Loucy (cell line): ENCODE results near the gene ULBP2.
A peak's percentile ranks its signal among the peaks of the same experiment; 100 is the strongest.
"Not testable (repeated sequence)": the region's sequence is repeated elsewhere in the genome, so short reads cannot be mapped to it uniquely, and the experiment has no call there.

ENCODE experiments used
- H2AFZ ChIP-seq: fragments of 200-600 bp; sonication (generic); 2 replicates; pipeline ENCODE4 v1.6.0; 2016; ENCODE audit warnings: antibody characterized with exemption, mild to moderate bottlenecking, low read length, moderate library complexity
- H3F3A ChIP-seq: fragments of 200-600 bp; 2 replicates; pipeline ENCODE4 v1.6.0; 2016; ENCODE audit warnings: antibody characterized with exemption, low read depth, mild to moderate bottlenecking
- H3K27me3 ChIP-seq: fragments of 200-600 bp; sonication (generic); 2 replicates; pipeline ENCODE4 v1.6.1; 2014; ENCODE audit warnings: low read length, mild to moderate bottlenecking; ENCODE audit not compliant: insufficient read depth, poor library complexity, severe bottlenecking
- H3K36me3 ChIP-seq: fragments of 200-600 bp; sonication (generic); 2 replicates; pipeline ENCODE4 v1.6.1; 2016; ENCODE audit warnings: low read length; ENCODE audit not compliant: insufficient read depth
- H3K4me1 ChIP-seq: fragments of 200-600 bp; sonication (generic); 2 replicates; pipeline ENCODE4 v1.5.1; 2014; ENCODE audit warnings: low read length, mild to moderate bottlenecking; ENCODE audit not compliant: insufficient read depth, poor library complexity, severe bottlenecking
- H3K4me2 ChIP-seq: fragments of 200-600 bp; sonication (generic); 2 replicates; pipeline ENCODE4 v1.6.0; 2014; ENCODE audit warnings: antibody characterized with exemption, low read length, low read depth, mild to moderate bottlenecking; ENCODE audit not compliant: poor library complexity, severe bottlenecking
- H3K4me3 ChIP-seq: fragments of 200-600 bp; sonication (generic); 2 replicates; pipeline ENCODE4 v1.5.1; 2014; ENCODE audit warnings: low read length, mild to moderate bottlenecking, mixed read lengths; ENCODE audit not compliant: poor library complexity, severe bottlenecking
- H3K79me2 ChIP-seq: fragments of 200-600 bp; sonication (generic); 2 replicates; pipeline ENCODE4 v1.6.1; 2014; ENCODE audit warnings: low read length; ENCODE audit not compliant: insufficient read depth
- H3K9ac ChIP-seq: fragments of 200-600 bp; sonication (generic); 2 replicates; pipeline ENCODE4 v1.6.0; 2014; ENCODE audit warnings: mild to moderate bottlenecking, low read depth, low read length, moderate library complexity; ENCODE audit not compliant: poor library complexity, severe bottlenecking
- H3K9me2 ChIP-seq: fragments of 200-600 bp; sonication (generic); replicated peaks from 2 replicates; pipeline ENCODE4 v1.6.1; 2016; ENCODE audit warnings: low read depth, low read length, mixed read lengths
- H3K9me3 ChIP-seq: fragments of 200-600 bp; sonication (generic); 2 replicates; pipeline ENCODE4 v1.6.1; 2014; ENCODE audit warnings: mild to moderate bottlenecking, antibody characterized with exemption, low read length, low read depth; ENCODE audit not compliant: insufficient read depth
- H4K20me1 ChIP-seq: fragments of 200-600 bp; sonication (generic); 2 replicates; pipeline ENCODE4 v1.6.0; 2014; ENCODE audit warnings: antibody characterized with exemption, low read length, mild to moderate bottlenecking; ENCODE audit not compliant: insufficient read depth, poor library complexity, severe bottlenecking
- CTCF ChIP-seq: fragments of 200-600 bp; sonication (generic); conservative IDR thresholded peaks from 2 replicates; pipeline ENCODE4 v1.5.1; 2014; ENCODE audit warnings: mild to moderate bottlenecking, antibody characterized with exemption, low read length
- EZH2phosphoT487 ChIP-seq: fragments of 200-600 bp; IDR thresholded peaks from 2 replicates; pipeline ENCODE4 v1.6.1; 2018; ENCODE audit warnings: antibody characterized with exemption, mild to moderate bottlenecking, moderate library complexity, borderline replicate concordance

ULBP2 gene

GRCh38 chr6:149925253-149925973 is 16.4 kb upstream of the ULBP2 start:
- no peak for TF ChIP-seq CTCF
- TF ChIP-seq EZH2phosphoT487 = no peak
- Histone ChIP-seq H3K79me2 (no peaks in the 10 kb centered on the region), H3K4me1 (peaks cover 8% of the 10 kb centered on the region), H2AFZ (peak overlapping the region; percentile 75), H4K20me1 (no peaks in the 10 kb centered on the region), H3K9me3 (no peaks in the 10 kb centered on the region), H3K4me2 (peak overlapping the region; percentile 76), H3K36me3 (no peaks in the 10 kb centered on the region), H3K9me2 (no peaks in the 10 kb centered on the region), H3K4me3 (peak overlapping the region; percentile 68), H3K9ac (peak overlapping the region; percentile 58), H3K27me3 (no peaks in the 10 kb centered on the region), H3F3A (no peaks in the 10 kb centered on the region)

- H3K27me3 ChIP-seq = no peaks in the 10 kb centered on the region
- peak overlapping the region; percentile 58 for H3K9ac ChIP-seq
- peak overlapping the region; percentile 75 for H2AFZ ChIP-seq
Observed at GRCh38 chr6:149925974-149926777, 15.6 kb upstream of the ULBP2 start.

GRCh38 chr6:149927025-149927424 is 14.8 kb upstream of the ULBP2 start:
- not testable (repeated sequence) for H3K4me3 ChIP-seq, H3K9ac ChIP-seq, H3K27me3 ChIP-seq, H3K4me2 ChIP-seq, H3F3A ChIP-seq, H3K9me3 ChIP-seq, H3K9me2 ChIP-seq, H3K36me3 ChIP-seq, H3K79me2 ChIP-seq, H3K4me1 ChIP-seq, H4K20me1 ChIP-seq, H2AFZ ChIP-seq

More at GRCh38 chr6:149925974-149926777, 15.6 kb upstream of the ULBP2 start:
- H3K9me2 ChIP-seq = no peaks in the 10 kb centered on the region
- no peaks in the 10 kb centered on the region for H3K9me3 ChIP-seq
- H3F3A ChIP-seq = no peaks in the 10 kb centered on the region
- peak; percentile 88 for TF ChIP-seq CTCF
- no peak for TF ChIP-seq EZH2phosphoT487
- H4K20me1 ChIP-seq = no peaks in the 10 kb centered on the region
- H3K79me2 ChIP-seq = no peaks in the 10 kb centered on the region
- H3K4me2 ChIP-seq = peak overlapping the region; percentile 76
- no peaks in the 10 kb centered on the region for H3K36me3 ChIP-seq
- H3K4me3 ChIP-seq = peak overlapping the region; percentile 68
- H3K4me1 ChIP-seq = peaks cover 8% of the 10 kb centered on the region
